ENCODE data around the gene KLF13. TPM values are rescaled to one million over a fixed set of nuclear protein-coding genes. Genes with fewer than 3 reads are reported as not detected.
A peak's percentile ranks its signal among the peaks of the same experiment; 100 is the strongest.

KLF13 gene
- total RNA-seq, 1 donor = 58.6 TPM

DNA sequence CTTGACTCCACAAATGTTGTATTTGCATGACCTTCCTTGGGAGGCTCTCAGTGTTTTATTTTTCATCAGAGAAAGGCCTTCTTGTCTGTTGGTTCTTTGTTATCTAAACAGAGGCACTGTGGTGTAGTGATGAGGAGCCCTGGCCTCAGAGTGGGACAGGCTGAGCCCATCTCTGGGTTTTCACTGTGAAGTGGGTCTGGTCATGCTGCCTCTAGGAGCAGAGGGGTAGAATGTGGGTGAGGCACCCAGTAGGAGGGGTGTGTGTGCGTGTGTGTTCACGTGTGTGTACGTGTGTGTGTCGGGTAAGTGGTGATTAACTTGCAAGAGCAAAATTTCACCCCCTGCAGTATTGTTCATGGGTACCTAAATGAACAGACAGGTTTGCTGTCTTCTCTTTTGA lies 14.4 kb downstream of the KLF13 start:
- TF ChIP-seq, protein P1, sequence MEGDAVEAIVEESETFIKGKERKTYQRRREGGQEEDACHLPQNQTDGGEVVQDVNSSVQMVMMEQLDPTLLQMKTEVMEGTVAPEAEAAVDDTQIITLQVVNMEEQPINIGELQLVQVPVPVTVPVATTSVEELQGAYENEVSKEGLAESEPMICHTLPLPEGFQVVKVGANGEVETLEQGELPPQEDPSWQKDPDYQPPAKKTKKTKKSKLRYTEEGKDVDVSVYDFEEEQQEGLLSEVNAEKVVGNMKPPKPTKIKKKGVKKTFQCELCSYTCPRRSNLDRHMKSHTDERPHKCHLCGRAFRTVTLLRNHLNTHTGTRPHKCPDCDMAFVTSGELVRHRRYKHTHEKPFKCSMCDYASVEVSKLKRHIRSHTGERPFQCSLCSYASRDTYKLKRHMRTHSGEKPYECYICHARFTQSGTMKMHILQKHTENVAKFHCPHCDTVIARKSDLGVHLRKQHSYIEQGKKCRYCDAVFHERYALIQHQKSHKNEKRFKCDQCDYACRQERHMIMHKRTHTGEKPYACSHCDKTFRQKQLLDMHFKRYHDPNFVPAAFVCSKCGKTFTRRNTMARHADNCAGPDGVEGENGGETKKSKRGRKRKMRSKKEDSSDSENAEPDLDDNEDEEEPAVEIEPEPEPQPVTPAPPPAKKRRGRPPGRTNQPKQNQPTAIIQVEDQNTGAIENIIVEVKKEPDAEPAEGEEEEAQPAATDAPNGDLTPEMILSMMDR (IDR thresholded peaks at IDR 0.05; ENCODE audit: extremely low read depth, low read depth, low read length) = no peak
- Histone ChIP-seq H3K27me3 (ENCODE audit: insufficient read depth, low read length) (no peaks in the 10 kb centered on the region), H3K4me3 (ENCODE audit: insufficient read depth, low read length) (no peak overlapping the region), H2AFZ (ENCODE audit: low read length) (no peak overlapping the region), H4K20me1 (ENCODE audit: insufficient read depth, low read length) (peaks cover 81% of the 10 kb centered on the region), H3K27ac (ENCODE audit: low read depth, low read length) (no peak overlapping the region), H3K9me3 (ENCODE audit: low read depth, low read length) (no peaks in the 10 kb centered on the region), H3K79me2 (ENCODE audit: insufficient read depth, low read length) (peaks cover 97% of the 10 kb centered on the region), H3K36me3 (ENCODE audit: insufficient read depth, low read length) (no peaks in the 10 kb centered on the region), H3K4me2 (ENCODE audit: insufficient read depth, low read length) (no peak overlapping the region), H3K4me1 (ENCODE audit: insufficient read depth, low read length) (peaks cover 21% of the 10 kb centered on the region)
- DNase-seq (ENCODE audit: insufficient read length, low spot score, missing footprints) = peak; percentile 81

DNA sequence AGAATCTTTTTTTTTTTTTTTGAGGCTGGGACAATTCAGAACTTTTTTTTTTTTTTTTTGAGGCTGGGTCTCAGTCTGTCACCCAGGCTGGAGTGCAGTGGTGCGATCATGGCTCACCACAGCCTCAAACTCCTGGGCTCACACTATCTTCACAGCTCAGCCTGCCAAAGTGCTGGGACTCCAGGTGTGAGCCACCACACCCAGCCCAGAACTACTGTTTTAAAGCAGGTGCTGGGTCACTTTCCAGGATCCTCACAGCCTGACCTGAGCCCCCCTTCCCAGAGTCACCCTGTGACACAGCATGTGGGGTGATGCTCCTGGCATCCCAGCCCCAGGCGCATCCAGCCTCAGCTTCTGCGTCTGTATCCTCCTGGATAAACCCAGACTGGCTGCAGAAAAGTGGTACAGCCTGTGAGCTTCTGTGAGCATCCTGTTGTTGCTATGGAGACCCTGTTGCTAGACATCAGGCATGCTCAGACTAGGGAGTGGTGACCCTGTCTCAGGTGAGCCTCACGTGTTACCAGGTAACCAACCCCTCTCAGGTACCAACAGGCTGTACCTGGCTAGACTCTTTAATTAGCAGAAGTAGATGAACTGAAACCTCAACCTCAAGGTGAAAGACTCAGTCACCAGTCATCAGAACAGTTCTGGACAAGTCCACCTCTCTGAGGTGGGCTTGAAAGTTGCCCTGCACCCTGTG lies 15.0 kb downstream of the KLF13 start:
- H3K4me1 ChIP-seq (ENCODE audit: insufficient read depth, low read length) = peaks cover 21% of the 10 kb centered on the region
- no peak overlapping the region for H2AFZ ChIP-seq (ENCODE audit: low read length)
- peak; percentile 44 for DNase-seq (ENCODE audit: insufficient read length, low spot score, missing footprints)
- H4K20me1 ChIP-seq (ENCODE audit: insufficient read depth, low read length) = peaks cover 78% of the 10 kb centered on the region
- H3K9me3 ChIP-seq (ENCODE audit: low read depth, low read length) = no peaks in the 10 kb centered on the region
- no peaks in the 10 kb centered on the region for H3K36me3 ChIP-seq (ENCODE audit: insufficient read depth, low read length)
- TF ChIP-seq, protein P1 (IDR thresholded peaks at IDR 0.05; ENCODE audit: extremely low read depth, low read depth, low read length) = no peak
- no peak overlapping the region for H3K4me3 ChIP-seq (ENCODE audit: insufficient read depth, low read length)
- no peak overlapping the region for H3K27ac ChIP-seq (ENCODE audit: low read depth, low read length)
- peaks cover 97% of the 10 kb centered on the region for H3K79me2 ChIP-seq (ENCODE audit: insufficient read depth, low read length)
- H3K27me3 ChIP-seq (ENCODE audit: insufficient read depth, low read length) = no peaks in the 10 kb centered on the region
- H3K4me2 ChIP-seq (ENCODE audit: insufficient read depth, low read length) = no peak overlapping the region

DNA sequence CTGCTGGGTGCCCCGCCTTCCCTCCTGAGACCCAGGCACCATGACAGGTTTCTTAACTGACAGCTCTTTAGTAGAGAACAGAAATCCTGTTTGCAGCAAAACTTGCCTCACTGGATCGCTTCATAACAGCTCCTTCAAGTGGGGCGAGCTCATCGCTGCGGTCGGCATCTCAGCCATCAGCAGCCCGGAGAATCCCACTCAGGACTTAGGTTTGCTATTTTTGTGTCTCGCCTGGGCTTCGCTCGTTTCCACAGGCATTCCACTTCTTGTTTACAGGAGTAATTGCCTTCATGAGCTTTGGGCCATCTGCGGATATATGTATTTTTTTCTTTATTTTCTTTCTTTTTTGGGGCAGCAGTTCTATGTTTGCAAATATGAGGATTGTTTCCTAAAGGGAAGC lies 15.7 kb downstream of the KLF13 start:
- peaks cover 21% of the 10 kb centered on the region for H3K4me1 ChIP-seq (ENCODE audit: insufficient read depth, low read length)
- peaks cover 78% of the 10 kb centered on the region for H4K20me1 ChIP-seq (ENCODE audit: insufficient read depth, low read length)
- no peaks in the 10 kb centered on the region for H3K9me3 ChIP-seq (ENCODE audit: low read depth, low read length)
- H3K36me3 ChIP-seq (ENCODE audit: insufficient read depth, low read length) = no peaks in the 10 kb centered on the region
- peak; percentile 82 for DNase-seq (ENCODE audit: insufficient read length, low spot score, missing footprints)
- peak overlapping the region; percentile 33 for H3K27ac ChIP-seq (ENCODE audit: low read depth, low read length)
- TF ChIP-seq, protein P1 (IDR thresholded peaks at IDR 0.05; ENCODE audit: extremely low read depth, low read depth, low read length) = no peak
- H3K79me2 ChIP-seq (ENCODE audit: insufficient read depth, low read length) = peaks cover 97% of the 10 kb centered on the region
- no peak overlapping the region for H3K4me2 ChIP-seq (ENCODE audit: insufficient read depth, low read length)
- no peaks in the 10 kb centered on the region for H3K27me3 ChIP-seq (ENCODE audit: insufficient read depth, low read length)
- no peak overlapping the region for H2AFZ ChIP-seq (ENCODE audit: low read length)
- no peak overlapping the region for H3K4me3 ChIP-seq (ENCODE audit: insufficient read depth, low read length)

DNA sequence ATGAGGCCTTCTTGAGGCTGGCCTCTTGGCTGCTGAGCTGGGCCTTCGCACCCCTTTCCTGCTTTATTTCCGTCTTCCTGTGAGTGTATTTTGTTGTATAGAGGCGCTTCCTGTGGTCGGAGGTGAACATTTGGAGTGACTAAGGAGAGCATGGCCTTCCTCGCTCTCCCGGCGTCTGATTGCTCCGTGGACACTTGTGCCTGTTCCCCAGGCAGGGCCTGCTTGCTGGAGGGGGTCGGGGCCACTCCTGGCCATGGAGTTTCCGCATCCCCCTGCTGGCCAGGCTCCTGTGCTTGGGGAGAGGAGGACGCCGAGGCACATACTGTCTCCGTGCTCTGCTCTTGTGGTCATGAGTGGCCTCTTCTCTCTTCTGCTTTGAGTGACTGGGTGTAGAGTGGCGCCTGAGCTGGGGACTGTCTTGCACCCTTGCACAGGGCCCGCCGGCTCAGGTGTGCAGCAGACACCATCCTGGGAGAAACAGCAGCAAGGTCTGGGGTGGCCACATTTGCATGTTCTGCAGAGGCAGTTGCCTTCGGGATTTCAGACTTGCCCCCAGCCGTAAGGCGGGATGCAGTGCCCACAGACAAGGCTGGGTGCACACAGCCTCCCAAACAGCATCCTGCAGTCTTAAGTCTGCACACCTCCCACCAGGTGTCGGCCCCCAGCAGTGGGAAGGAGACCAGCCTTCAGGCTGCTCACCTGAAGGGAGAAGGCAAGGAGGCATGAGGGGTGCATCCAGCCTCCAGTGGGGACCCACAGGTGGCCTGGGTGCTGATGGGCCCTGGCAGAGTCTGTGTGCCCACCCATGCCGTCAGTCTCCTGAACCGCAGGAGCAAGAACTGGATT lies 16.4 kb downstream of the KLF13 start:
- H3K9me3 ChIP-seq (ENCODE audit: low read depth, low read length) = no peaks in the 10 kb centered on the region
- TF ChIP-seq, protein P1 (IDR thresholded peaks at IDR 0.05; ENCODE audit: extremely low read depth, low read depth, low read length) = no peak
- peak; percentile 76 for DNase-seq (ENCODE audit: insufficient read length, low spot score, missing footprints)
- no peak overlapping the region for H2AFZ ChIP-seq (ENCODE audit: low read length)
- H3K4me2 ChIP-seq (ENCODE audit: insufficient read depth, low read length) = no peak overlapping the region
- peaks cover 19% of the 10 kb centered on the region for H3K4me1 ChIP-seq (ENCODE audit: insufficient read depth, low read length)
- peaks cover 97% of the 10 kb centered on the region for H3K79me2 ChIP-seq (ENCODE audit: insufficient read depth, low read length)
- peaks cover 72% of the 10 kb centered on the region for H4K20me1 ChIP-seq (ENCODE audit: insufficient read depth, low read length)
- H3K36me3 ChIP-seq (ENCODE audit: insufficient read depth, low read length) = no peaks in the 10 kb centered on the region
- no peaks in the 10 kb centered on the region for H3K27me3 ChIP-seq (ENCODE audit: insufficient read depth, low read length)
- H3K4me3 ChIP-seq (ENCODE audit: insufficient read depth, low read length) = no peak overlapping the region
- peak overlapping the region; percentile 33 for H3K27ac ChIP-seq (ENCODE audit: low read depth, low read length)

Data from osteoblast (primary cell).